Suprapubic skin (tissue), 4 donors: Measurements from ENCODE around the gene SIN3A. TPM values are rescaled to one million over a fixed set of nuclear protein-coding genes. Genes with fewer than 3 reads are reported as not detected.

Experiments used
- DNase-seq, 2 donors: peaks; one replicate each; pipeline ENCODE4 v3.0.0-alpha.2; 2019; ENCODE audit warnings: low spot score in 2 of 2
- H3K27ac ChIP-seq: fragments of 200-600 bp; sonication (generic); one replicate; pipeline ENCODE4 v1.5.1; 2019
- H3K27me3 ChIP-seq: fragments of 200-600 bp; sonication (generic); one replicate; pipeline ENCODE4 v1.5.1; 2019
- H3K36me3 ChIP-seq: fragments of 200-600 bp; sonication (generic); one replicate; pipeline ENCODE4 v1.5.1; 2019
- H3K4me1 ChIP-seq: fragments of 200-600 bp; sonication (generic); one replicate; pipeline ENCODE4 v1.5.1; 2019
- H3K4me3 ChIP-seq: fragments of 200-600 bp; sonication (generic); one replicate; pipeline ENCODE4 v1.5.1; 2019; ENCODE audit warnings: mild to moderate bottlenecking
- H3K9me3 ChIP-seq: fragments of 200-600 bp; sonication (generic); one replicate; pipeline ENCODE4 v1.5.1; 2019
- EP300 ChIP-seq: sonication (generic); formaldehyde crosslinking; IDR thresholded peaks from one replicate; pipeline ENCODE4 v1.6.1; 2017; ENCODE audit warnings: antibody characterized with exemption
- POLR2A ChIP-seq, 2 donors: fragments of 450-650 bp; IDR thresholded peaks; one replicate each; pipeline ENCODE4 v1.6.1; 2017; ENCODE audit warnings: antibody characterized with exemption in 2 of 2, mild to moderate bottlenecking in 2 of 2, moderate library complexity in 2 of 2
- POLR2AphosphoS5 ChIP-seq, 3 donors: sonication (generic); formaldehyde crosslinking; IDR thresholded peaks; one replicate each; pipeline ENCODE4 v1.6.1; 2017; ENCODE audit warnings: antibody characterized with exemption in 3 of 3
- WGBS: methylation state at CpG from one replicate; pipeline ENCODE4 v1.1.5; 2018; 5-methylcytosine and 5-hydroxymethylcytosine counted together
- total RNA-seq, 4 donors: library from RNA; depleted of rRNA; stranded (reverse); fragments of >200 nt; gene quantifications; one replicate each; pipeline ENCODE4 v1.1.0, GENCODE V29; 2016
- TF ChIP-seq, protein P1 (sequence below), 2 donors: fragments of 200-600 bp in 1 of 2; fragments of 450-650 bp in 1 of 2; sonication (generic) in 1 of 2; IDR thresholded peaks; one replicate each; pipeline ENCODE4 v1.5.1; 2016 to 2019; ENCODE audit warnings: antibody characterized with exemption in 2 of 2, mild to moderate bottlenecking in 1 of 2, moderate library complexity in 1 of 2

The SIN3A gene
- total RNA-seq, 4 donors from 2014 or later: 55.2 to 94.8 (median 66.0) TPM

DNA sequence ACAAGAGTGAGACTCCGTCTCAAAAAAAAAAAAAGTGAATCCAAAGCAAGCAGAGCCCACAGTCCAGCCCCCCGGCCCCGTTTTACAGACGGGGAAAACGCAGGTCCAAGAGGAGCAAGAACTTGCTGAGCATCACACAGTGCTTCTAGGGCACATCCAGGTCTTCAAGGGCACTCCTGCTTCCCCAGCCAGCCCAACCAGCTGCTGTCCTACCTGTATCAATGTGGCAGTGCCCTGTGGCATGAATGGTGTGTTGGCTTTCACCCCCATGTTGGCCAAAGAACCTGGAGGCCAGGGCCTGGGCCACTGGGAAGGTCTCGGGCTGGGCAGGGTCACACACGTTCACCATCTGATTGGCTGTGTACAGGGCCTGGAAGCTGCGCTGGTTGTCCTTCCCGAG, 87.7 kb downstream of the SIN3A start:
- Histone ChIP-seq H3K27ac (no peak overlapping the region), H3K9me3 (no peaks in the 10 kb centered on the region), H3K4me1 (peaks cover 12% of the 10 kb centered on the region), H3K4me3 (no peak overlapping the region), H3K27me3 (no peaks in the 10 kb centered on the region), H3K36me3 (peaks cover 81% of the 10 kb centered on the region)
- WGBS: 83% methylated on average over 9 of the region's 9 CpGs
- DNase-seq: no peak
- no peak for TF ChIP-seq POLR2AphosphoS5 (IDR thresholded peaks at IDR 0.05)
- no peak for TF ChIP-seq POLR2A (IDR thresholded peaks at IDR 0.05)
- no peak for TF ChIP-seq EP300
- TF ChIP-seq, protein P1, sequence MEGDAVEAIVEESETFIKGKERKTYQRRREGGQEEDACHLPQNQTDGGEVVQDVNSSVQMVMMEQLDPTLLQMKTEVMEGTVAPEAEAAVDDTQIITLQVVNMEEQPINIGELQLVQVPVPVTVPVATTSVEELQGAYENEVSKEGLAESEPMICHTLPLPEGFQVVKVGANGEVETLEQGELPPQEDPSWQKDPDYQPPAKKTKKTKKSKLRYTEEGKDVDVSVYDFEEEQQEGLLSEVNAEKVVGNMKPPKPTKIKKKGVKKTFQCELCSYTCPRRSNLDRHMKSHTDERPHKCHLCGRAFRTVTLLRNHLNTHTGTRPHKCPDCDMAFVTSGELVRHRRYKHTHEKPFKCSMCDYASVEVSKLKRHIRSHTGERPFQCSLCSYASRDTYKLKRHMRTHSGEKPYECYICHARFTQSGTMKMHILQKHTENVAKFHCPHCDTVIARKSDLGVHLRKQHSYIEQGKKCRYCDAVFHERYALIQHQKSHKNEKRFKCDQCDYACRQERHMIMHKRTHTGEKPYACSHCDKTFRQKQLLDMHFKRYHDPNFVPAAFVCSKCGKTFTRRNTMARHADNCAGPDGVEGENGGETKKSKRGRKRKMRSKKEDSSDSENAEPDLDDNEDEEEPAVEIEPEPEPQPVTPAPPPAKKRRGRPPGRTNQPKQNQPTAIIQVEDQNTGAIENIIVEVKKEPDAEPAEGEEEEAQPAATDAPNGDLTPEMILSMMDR (IDR thresholded peaks at IDR 0.05): no peak

DNA sequence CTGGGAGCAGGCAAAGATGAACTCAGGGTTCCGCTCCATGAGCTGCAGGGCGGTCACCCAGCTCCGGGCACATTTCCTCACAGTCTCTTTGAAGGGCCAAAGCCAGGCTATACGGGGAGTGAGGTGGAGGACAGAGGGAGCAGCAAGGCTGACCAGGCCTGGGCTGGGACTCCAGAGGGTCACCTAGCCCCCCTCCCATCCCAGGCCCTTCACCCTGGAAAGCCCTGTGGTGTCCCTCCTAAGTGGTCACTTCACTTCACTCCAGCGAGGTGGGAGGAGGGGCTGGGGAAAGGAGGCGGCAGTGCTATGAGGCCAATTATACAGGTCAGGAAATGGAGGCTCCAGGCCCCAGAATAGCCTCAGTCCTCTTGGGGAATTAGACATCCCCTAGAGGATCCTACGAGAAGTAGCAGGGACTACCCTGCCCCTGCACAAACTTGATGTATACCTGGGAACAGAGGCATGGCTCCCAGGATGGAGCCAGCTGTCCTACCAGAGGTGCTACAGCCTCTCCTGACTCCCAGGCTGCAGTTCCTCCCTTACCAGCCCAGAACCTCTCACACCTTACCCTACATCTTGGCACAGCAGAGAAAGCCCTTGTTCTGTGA, 88.7 kb downstream of the SIN3A start:
- Histone ChIP-seq H3K27ac (no peak overlapping the region), H3K27me3 (no peaks in the 10 kb centered on the region), H3K4me1 (peaks cover 9% of the 10 kb centered on the region), H3K36me3 (peaks cover 92% of the 10 kb centered on the region), H3K9me3 (no peaks in the 10 kb centered on the region), H3K4me3 (no peak overlapping the region)
- 94% methylated on average over 2 of the region's 7 CpGs for WGBS
- no peak for DNase-seq
- TF ChIP-seq POLR2AphosphoS5 (IDR thresholded peaks at IDR 0.05): no peak
- TF ChIP-seq POLR2A (IDR thresholded peaks at IDR 0.05): no peak
- TF ChIP-seq EP300: no peak
- TF ChIP-seq, protein P1 (IDR thresholded peaks at IDR 0.05): no peak

GRCh38 chr15:75361989-75362641, 89.4 kb downstream of the SIN3A start:
- Histone ChIP-seq H3K36me3 (peaks cover 97% of the 10 kb centered on the region), H3K27me3 (no peaks in the 10 kb centered on the region), H3K4me1 (peaks cover 3% of the 10 kb centered on the region), H3K4me3 (no peak overlapping the region), H3K9me3 (no peaks in the 10 kb centered on the region), H3K27ac (no peak overlapping the region)
- 86% methylated on average over 9 of the region's 13 CpGs for WGBS
- DNase-seq: no peak
- TF ChIP-seq, protein P1 (IDR thresholded peaks at IDR 0.05): no peak
- no peak for TF ChIP-seq POLR2AphosphoS5 (IDR thresholded peaks at IDR 0.05)
- TF ChIP-seq POLR2A (IDR thresholded peaks at IDR 0.05): no peak
- no peak for TF ChIP-seq EP300

GRCh38 chr15:75361361-75361988, 90.0 kb downstream of the SIN3A start:
- no peaks in the 10 kb centered on the region for H3K4me1 ChIP-seq
- no peak for DNase-seq
- no peak overlapping the region for H3K4me3 ChIP-seq
- H3K27me3 ChIP-seq: no peaks in the 10 kb centered on the region
- no peaks in the 10 kb centered on the region for H3K9me3 ChIP-seq
- TF ChIP-seq EP300 (no peak), POLR2AphosphoS5 (IDR thresholded peaks at IDR 0.05) (no peak), POLR2A (IDR thresholded peaks at IDR 0.05) (no peak)
- TF ChIP-seq, protein P1 (IDR thresholded peaks at IDR 0.05): no peak
- no peak overlapping the region for H3K27ac ChIP-seq
- peaks cover 98% of the 10 kb centered on the region for H3K36me3 ChIP-seq
- 89% methylated on average over 7 of the region's 10 CpGs for WGBS

GRCh38 chr15:75360856-75361255, 90.6 kb downstream of the SIN3A start:
- WGBS: 95% methylated on average over 2 of the region's 7 CpGs
- TF ChIP-seq POLR2AphosphoS5 (IDR thresholded peaks at IDR 0.05) (no peak), POLR2A (IDR thresholded peaks at IDR 0.05) (no peak), EP300 (no peak)
- TF ChIP-seq, protein P1 (IDR thresholded peaks at IDR 0.05): no peak
- Histone ChIP-seq H3K27ac (no peak overlapping the region), H3K27me3 (no peaks in the 10 kb centered on the region), H3K36me3 (peaks cover 99% of the 10 kb centered on the region), H3K4me1 (no peaks in the 10 kb centered on the region), H3K9me3 (no peaks in the 10 kb centered on the region), H3K4me3 (no peak overlapping the region)
- DNase-seq: no peak
